ENCODE measurements around the gene EIF4E2.

The EIF4E2 gene

GRCh38 chr2:232538671-232539070, 11.8 kb upstream of the EIF4E2 start:
- CTCF ChIA-PET: interaction anchor here (1.0 to 2.2 kb wide), 2 partner anchors 15 to 92 kb away, joined by 3 to 8 read pairs; no protein-coding TSS in a partner anchor
- DNase-seq (ENCODE audit: low read depth, low spot score): no peak
- POLR2A ChIA-PET: no interaction called here

GRCh38 chr2:232539298-232540231, 10.9 kb upstream of the EIF4E2 start, which contains the start of gene CHRNG:
TSS of gene CHRNG (plus strand) at chr2:232539692. CDS start at chr2:232539748, 56 bp downstream.
- TF ChIP-seq CTCF (IDR thresholded peaks at IDR 0.05; ENCODE audit: insufficient read depth, low read length, missing control alignments): no peak
- H3K4me3 ChIP-seq (ENCODE audit: low read depth, low read length): no peak within 1 kb of the TSS
- no peak for DNase-seq (ENCODE audit: low read depth, low spot score)
- ChIA-PET POLR2A (interaction anchor here (0.7 kb wide), 1 partner anchor 22 kb away, joined by 3 read pairs; no protein-coding TSS in a partner anchor), CTCF (interaction anchor here (1.0 to 2.2 kb wide), 2 partner anchors 16 to 93 kb away, joined by 3 to 8 read pairs; no protein-coding TSS in a partner anchor)

More at GRCh38 chr2:232538671-232539070, 11.8 kb upstream of the EIF4E2 start:
- H3K4me3 ChIP-seq (ENCODE audit: low read depth, low read length): no peak overlapping the region
- no peak for TF ChIP-seq CTCF (IDR thresholded peaks at IDR 0.05; ENCODE audit: insufficient read depth, low read length, missing control alignments)

- CTCF ChIA-PET: no interaction called here
- DNase-seq (ENCODE audit: low read depth, low spot score): no peak
- H3K4me3 ChIP-seq (ENCODE audit: low read depth, low read length): no peak overlapping the region
- POLR2A ChIA-PET: no interaction called here
- TF ChIP-seq CTCF (IDR thresholded peaks at IDR 0.05; ENCODE audit: insufficient read depth, low read length, missing control alignments): no peak
These were observed 9.9 kb upstream of the EIF4E2 start for GRCh38 chr2:232540441-232541041.

GRCh38 chr2:232541195-232541960, 9.1 kb upstream of the EIF4E2 start:
- ChIA-PET POLR2A (no interaction called here), CTCF (no interaction called here)
- TF ChIP-seq CTCF (IDR thresholded peaks at IDR 0.05; ENCODE audit: insufficient read depth, low read length, missing control alignments): no peak
- H3K4me3 ChIP-seq (ENCODE audit: low read depth, low read length): no peak overlapping the region
- no peak for DNase-seq (ENCODE audit: low read depth, low spot score)

- TF ChIP-seq CTCF (IDR thresholded peaks at IDR 0.05; ENCODE audit: insufficient read depth, low read length, missing control alignments): no peak
- CTCF ChIA-PET: interaction anchor here (1.0 kb wide), 1 partner anchor 21 kb away, joined by 3 read pairs; no protein-coding TSS in a partner anchor
- no peak for DNase-seq (ENCODE audit: low read depth, low spot score)
- no peak overlapping the region for H3K4me3 ChIP-seq (ENCODE audit: low read depth, low read length)
- POLR2A ChIA-PET: no interaction called here
These were observed 8.4 kb upstream of the EIF4E2 start for GRCh38 chr2:232541961-232542714.

Measured in AG04449 (cell line).